Measurements from ENCODE around the gene GAL3ST3.
A peak's percentile ranks its signal among the peaks of the same experiment; 100 is the strongest.
"Not testable (repeated sequence)": the region's sequence is repeated elsewhere in the genome, so short reads cannot be mapped to it uniquely, and the experiment has no call there.

Gene GAL3ST3

GRCh38 chr11:66011785-66012303 is 37.1 kb downstream of the GAL3ST3 start, which contains the start of gene CST6:
CST6 (plus strand) TSS chr11:66012008; CDS start chr11:66012045, 37 bp downstream.
- DNase-seq = no peak

- no peak for DNase-seq
These were observed 37.6 kb downstream of the GAL3ST3 start for GRCh38 chr11:66011239-66011784.

- DNase-seq = not testable (repeated sequence)
These were observed 38.9 kb downstream of the GAL3ST3 start for GRCh38 chr11:66010036-66010435.

DNA sequence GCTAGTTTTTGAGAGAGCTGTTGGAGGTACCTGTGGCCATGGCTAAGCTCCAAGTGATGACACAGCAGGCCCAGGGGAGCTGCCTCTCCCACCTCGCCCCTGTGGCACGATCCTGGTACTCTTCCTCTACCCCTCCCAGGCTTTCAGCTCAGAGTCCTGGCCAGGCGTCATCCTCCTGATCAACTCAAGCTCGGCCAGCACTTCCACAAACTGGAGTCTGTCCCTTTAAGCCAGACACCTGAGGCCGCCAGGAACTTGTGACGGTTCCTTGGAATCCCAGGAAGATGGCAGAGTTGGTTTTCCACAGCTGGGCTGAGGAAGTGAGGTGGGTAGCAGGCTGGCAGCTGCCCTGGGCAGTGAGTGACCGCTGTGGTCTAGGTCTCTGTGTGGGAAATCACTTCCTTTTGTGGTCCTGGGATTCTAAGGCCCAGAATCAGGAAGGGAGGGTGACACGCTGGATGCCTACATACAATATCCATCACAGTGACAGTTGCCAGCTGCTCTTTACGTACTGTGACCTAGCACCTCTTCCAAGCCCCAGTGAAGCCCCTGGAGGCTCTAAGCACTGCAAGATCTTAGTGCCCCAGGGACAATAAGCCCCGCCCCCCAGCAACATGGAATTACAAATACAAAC is 40.4 kb downstream of the GAL3ST3 start:
- no peak for DNase-seq

GRCh38 chr11:66008095-66008467 is 40.9 kb downstream of the GAL3ST3 start:
- no peak for DNase-seq

DNA sequence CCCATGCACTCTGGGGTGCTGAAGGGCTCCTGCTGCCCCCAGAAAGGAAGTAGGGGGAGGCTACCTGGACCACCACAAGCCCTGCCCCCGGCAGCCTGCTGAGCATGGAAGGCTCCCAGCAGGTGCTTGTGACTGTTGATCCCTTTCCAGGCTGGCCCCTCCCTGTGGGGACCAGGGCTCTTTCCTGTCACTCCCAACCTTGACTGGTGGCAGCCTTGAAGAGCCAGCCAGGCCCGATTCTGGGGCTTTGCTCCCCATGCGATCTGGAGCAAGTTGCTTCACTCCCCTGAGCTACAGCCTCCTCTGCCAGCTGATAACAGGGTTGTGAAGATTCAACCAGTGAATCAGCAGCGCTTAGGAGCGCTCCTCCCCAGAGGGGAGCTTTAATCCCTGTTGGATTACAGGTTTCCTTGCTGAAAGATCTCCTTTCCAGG is 41.7 kb downstream of the GAL3ST3 start:
- DNase-seq = no peak

- DNase-seq = no peak
These were observed 42.1 kb downstream of the GAL3ST3 start for GRCh38 chr11:66006891-66007176.

DNA sequence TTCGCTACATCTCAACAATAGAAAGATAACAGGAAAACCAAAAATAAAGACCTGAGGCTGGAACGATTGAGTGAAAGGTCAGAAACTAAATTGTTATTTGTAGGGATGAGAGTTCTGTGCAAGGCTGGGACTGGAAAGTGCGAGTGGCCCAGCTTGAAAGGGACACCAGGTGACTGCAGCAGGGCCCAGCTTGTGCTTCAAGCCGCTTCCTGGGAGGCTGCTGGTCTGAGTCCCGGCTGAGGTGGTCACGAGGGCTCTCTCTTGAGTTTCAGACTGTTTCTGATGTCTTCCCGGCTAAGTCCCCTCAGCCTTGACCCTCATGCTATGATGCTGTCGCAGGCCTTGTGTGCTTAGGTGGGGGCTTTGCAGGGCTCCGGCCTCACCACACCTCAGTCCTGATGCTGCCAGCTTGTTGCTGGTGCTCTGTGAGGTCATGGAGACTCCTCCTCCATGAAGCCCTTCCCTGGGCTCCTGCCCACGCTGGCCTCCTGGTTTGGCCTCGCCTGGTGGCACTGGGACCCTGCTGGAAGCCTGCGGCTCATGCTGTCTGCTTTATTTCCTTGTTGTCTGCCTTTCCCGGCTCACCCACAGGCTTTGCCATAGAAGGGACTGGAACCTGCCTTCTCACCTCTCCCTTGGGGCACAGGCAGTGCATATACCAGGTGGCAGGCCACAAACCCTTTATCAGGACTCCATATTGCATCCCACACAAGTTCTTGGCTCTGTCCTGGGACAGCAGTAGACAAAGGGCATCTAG is 42.6 kb downstream of the GAL3ST3 start:
- no peak for DNase-seq

DNA sequence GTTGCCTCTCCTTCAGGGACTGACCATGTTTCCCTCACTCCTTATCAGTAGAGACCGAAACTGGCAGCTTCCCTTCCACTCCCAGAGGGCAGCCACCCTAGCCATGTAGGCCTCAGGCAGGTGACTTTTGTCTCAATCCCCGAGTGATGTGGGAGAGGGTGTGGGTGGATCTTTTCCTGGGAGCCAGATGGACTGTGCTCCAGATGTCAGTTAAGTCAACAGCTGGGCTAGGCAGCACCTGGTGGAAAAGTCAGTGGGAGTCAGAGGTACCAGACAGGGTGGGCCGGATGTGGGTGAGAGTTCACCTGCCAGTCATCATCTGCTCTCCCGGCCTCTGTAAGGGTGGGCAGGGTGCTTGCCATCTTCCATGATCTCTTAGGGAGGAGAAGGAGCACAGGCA is 44.8 kb downstream of the GAL3ST3 start:
- no peak for DNase-seq

DNA sequence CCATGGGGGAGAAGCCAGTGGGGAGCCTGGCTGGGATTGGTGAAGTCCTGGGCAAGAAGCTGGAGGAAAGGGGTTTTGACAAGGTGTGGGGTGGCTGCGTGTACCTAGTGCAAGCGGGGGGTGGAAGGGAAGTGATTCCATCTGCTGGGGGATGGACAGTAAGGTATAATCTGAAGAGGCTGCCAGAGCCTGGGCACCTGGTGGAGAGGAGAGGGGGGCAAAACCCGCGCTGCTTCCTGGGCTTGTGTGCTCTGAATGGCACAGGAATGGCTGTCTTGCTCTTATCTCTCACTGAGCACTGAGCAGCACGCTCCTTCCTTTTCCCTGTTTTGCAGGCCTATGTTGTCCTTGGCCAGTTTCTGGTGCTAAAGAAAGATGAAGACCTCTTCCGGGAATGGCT is 45.7 kb downstream of the GAL3ST3 start:
- DNase-seq = no peak

DNA sequence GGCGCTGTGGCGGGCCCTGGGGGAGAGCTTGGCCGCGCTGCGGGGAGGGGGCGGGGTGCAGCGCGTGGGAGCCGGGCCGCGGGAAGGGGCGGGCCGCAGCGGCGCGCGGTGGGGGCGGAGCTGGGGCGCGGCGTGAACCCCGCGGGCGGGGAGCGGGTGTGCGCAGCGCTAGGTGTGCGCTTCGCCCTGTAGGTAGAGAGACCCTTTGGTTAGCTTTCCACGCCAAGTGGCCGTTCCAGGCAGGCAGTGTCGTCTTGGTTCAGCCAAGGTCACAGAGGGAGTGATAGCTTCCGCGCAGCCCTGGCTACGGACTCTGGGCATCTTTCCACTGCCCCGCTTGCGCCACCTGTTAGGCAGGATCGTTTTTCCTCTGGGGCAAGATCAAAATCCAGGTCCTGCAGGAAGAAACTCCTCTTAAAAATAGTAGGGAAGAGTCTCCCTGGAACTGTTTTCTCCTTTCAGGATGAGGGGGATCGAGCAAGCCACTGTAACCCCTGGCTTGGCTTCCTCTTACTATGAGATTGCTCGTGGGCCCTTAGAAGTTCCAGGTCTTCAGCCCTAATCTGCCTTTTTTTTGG is 46.2 kb downstream of the GAL3ST3 start:
- no peak for DNase-seq

GRCh38 chr11:66001942-66002647 is 46.9 kb downstream of the GAL3ST3 start, which contains the start of the genes BANF1 and EIF1AD:
BANF1 (plus strand) TSS chr11:66002503; CDS start chr11:66003251, 748 bp downstream.
EIF1AD (minus strand) TSS chr11:66002157; CDS start chr11:66000389, 1,768 bp downstream.
- DNase-seq = peak; percentile 81

DNA sequence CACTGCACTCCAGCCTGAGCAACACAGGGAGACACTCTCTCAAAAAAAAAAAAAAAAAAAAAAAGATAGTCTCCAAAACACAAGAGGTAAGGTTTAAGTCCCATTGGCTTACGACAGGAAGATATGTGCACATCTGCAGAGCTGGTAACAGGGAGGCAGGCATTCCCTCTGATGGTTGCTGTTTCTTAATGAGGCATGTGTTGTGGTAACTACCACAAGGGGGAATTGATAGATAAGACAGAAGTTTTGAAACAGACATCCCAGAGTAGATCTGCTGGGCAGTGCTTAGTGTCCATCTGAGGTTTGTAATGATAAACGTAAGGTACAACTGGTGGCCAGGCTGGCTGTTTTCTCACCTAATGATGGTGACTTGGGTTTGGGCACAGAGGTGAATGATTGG is 51.7 kb downstream of the GAL3ST3 start:
- no peak for DNase-seq

GRCh38 chr11:65992056-65992455 is 56.9 kb downstream of the GAL3ST3 start:
- DNase-seq = no peak
